ENCODE data around the gene ANP32D. TPM values are rescaled to one million over a fixed set of nuclear protein-coding genes. Genes with fewer than 3 reads are reported as not detected.
"Not testable (repeated sequence)": the region's sequence is repeated elsewhere in the genome, so short reads cannot be mapped to it uniquely, and the experiment has no call there.

Gene ANP32D
- total and polyA plus RNA-seq, 8 donors, result 0.92 TPM; not detected in 7

DNA sequence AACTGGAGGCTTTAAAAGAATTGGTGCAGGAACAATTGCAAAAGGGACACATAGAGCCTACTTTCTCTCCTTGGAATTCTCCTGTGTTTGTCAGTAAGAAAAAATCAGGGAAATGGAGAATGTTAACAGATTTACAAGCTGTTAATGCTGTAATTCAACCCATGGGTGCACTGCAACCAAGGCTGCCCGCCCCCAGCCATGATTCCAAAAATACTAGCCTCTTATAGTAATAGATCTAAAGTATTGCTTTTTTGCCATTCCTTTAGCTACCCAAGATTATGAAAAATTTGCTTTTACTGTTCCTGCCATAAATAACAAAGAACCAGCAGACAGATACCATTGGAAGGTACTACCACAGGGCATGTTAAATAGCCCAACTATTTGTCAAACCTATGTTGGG, 37.8 kb downstream of the ANP32D start:
- no peak overlapping the region for H3K27ac ChIP-seq
- no peak overlapping the region for H3K4me3 ChIP-seq
- peaks cover 0 to 23% (median 0%) of the 10 kb centered on the region in 4 donors for H3K9me3 ChIP-seq
- TF ChIP-seq POLR2AphosphoS5 (IDR thresholded peaks at IDR 0.05) (no peak), EP300 (IDR thresholded peaks at IDR 0.05) (no peak), POLR2A (IDR thresholded peaks at IDR 0.05) (no peak)
- TF ChIP-seq, protein P1, sequence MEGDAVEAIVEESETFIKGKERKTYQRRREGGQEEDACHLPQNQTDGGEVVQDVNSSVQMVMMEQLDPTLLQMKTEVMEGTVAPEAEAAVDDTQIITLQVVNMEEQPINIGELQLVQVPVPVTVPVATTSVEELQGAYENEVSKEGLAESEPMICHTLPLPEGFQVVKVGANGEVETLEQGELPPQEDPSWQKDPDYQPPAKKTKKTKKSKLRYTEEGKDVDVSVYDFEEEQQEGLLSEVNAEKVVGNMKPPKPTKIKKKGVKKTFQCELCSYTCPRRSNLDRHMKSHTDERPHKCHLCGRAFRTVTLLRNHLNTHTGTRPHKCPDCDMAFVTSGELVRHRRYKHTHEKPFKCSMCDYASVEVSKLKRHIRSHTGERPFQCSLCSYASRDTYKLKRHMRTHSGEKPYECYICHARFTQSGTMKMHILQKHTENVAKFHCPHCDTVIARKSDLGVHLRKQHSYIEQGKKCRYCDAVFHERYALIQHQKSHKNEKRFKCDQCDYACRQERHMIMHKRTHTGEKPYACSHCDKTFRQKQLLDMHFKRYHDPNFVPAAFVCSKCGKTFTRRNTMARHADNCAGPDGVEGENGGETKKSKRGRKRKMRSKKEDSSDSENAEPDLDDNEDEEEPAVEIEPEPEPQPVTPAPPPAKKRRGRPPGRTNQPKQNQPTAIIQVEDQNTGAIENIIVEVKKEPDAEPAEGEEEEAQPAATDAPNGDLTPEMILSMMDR (IDR thresholded peaks at IDR 0.05), result no peak
- no peaks in the 10 kb centered on the region for H3K36me3 ChIP-seq
- intact Hi-C loops (cut with DNase I; ENCODE audit: low total_unique reads), result no loop called here
- WGBS, 5 donors, result 17 to 33% (median 27%) methylated on average over 1 of the region's 1 CpG
- H3K4me1 ChIP-seq, result no peaks in the 10 kb centered on the region
- H3K27me3 ChIP-seq, result no peaks in the 10 kb centered on the region
- no peak for DNase-seq

GRCh38 chr12:48512855-48513254, 40.5 kb downstream of the ANP32D start:
- peaks cover 0 to 23% (median 0%) of the 10 kb centered on the region in 4 donors for H3K9me3 ChIP-seq
- no peaks in the 10 kb centered on the region for H3K4me1 ChIP-seq
- no peaks in the 10 kb centered on the region for H3K27me3 ChIP-seq
- TF ChIP-seq POLR2AphosphoS5 (IDR thresholded peaks at IDR 0.05) (no peak), POLR2A (IDR thresholded peaks at IDR 0.05) (no peak), EP300 (IDR thresholded peaks at IDR 0.05) (no peak)
- TF ChIP-seq, protein P1 (IDR thresholded peaks at IDR 0.05), result no peak
- no peak overlapping the region for H3K27ac ChIP-seq
- no peak for DNase-seq
- no peak overlapping the region for H3K4me3 ChIP-seq
- intact Hi-C loops (cut with DNase I; ENCODE audit: low total_unique reads), result no loop called here
- 31 to 82% (median 57%) methylated on average over 2 of the region's 2 CpGs for WGBS, 5 donors
- no peaks in the 10 kb centered on the region for H3K36me3 ChIP-seq

DNA sequence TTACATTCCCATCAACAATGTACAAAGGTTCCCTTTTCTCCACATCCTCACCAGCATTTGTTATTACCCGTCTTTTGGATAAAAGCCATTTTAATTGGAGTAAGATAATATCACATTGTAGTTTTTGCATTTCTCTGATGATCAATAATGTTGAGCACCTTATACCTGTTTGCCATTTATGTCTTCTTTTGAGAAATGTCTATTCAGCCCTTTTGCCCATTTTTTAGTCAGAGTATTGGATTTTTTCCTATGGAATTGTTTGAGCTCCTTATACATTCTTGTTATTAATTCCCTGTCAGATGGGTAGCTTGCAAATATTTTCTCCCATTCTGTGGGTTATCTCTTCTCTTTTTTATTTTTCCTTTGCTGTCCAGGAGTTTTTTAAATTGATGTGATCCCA, 42.4 kb downstream of the ANP32D start:
- TF ChIP-seq POLR2AphosphoS5 (IDR thresholded peaks at IDR 0.05) (no peak), POLR2A (IDR thresholded peaks at IDR 0.05) (no peak), EP300 (IDR thresholded peaks at IDR 0.05) (no peak)
- TF ChIP-seq, protein P1 (IDR thresholded peaks at IDR 0.05), result no peak
- no peak for DNase-seq
- peaks cover 0 to 23% (median 0%) of the 10 kb centered on the region in 4 donors for H3K9me3 ChIP-seq
- 76 to 98% (median 90%) methylated on average over 1 of the region's 1 CpG for WGBS, 5 donors
- H3K27me3 ChIP-seq, result no peaks in the 10 kb centered on the region
- intact Hi-C loops (cut with DNase I; ENCODE audit: low total_unique reads), result no loop called here
- no peaks in the 10 kb centered on the region for H3K4me1 ChIP-seq
- H3K27ac ChIP-seq, result no peak overlapping the region
- H3K4me3 ChIP-seq, result no peak overlapping the region
- no peaks in the 10 kb centered on the region for H3K36me3 ChIP-seq

GRCh38 chr12:48520381-48520780, 48.0 kb downstream of the ANP32D start:
- H3K4me3 ChIP-seq; H3K36me3 ChIP-seq; DNase-seq; intact Hi-C loops (cut with DNase I; ENCODE audit: low total_unique reads); H3K4me1 ChIP-seq; H3K27ac ChIP-seq; H3K27me3 ChIP-seq; H3K9me3 ChIP-seq: not testable (repeated sequence)
- WGBS, 5 donors, result 60 to 97% (median 91%) methylated on average over 1 to 24 of the region's 24 CpGs

Other genes starting within 250 kb of the ANP32D start
- 10 to 100 TPM in 3 of 5 donors, 1 to 10 TPM in 1, under 1 TPM in 1; 0.58 to 39.3 (median 12.6) TPM for gene ZNF641, start 121.6 kb upstream of the ANP32D start, total RNA-seq
- 1 to 10 TPM; 3.6 to 5.7 (median 4.9) TPM for gene ZNF641, start 121.6 kb upstream of the ANP32D start, polyA plus RNA-seq
- 1 to 10 TPM in 1 of 5 donors, not detected in 4; 1.7 TPM for gene C12orf54, start 9.9 kb downstream of the ANP32D start, total RNA-seq
- gene C12orf54, start 9.9 kb downstream of the ANP32D start, polyA plus RNA-seq, result 10 to 100 TPM in 1 of 3 donors, not detected in 2; 10.4 TPM
- gene OR8S1, start 53.1 kb downstream of the ANP32D start, total RNA-seq, result not detected
- gene OR8S1, start 53.1 kb downstream of the ANP32D start, polyA plus RNA-seq, result not detected
- not detected for gene LALBA, start 97.5 kb downstream of the ANP32D start, total RNA-seq
- not detected for gene LALBA, start 97.5 kb downstream of the ANP32D start, polyA plus RNA-seq
- 10 to 100 TPM; 23.2 to 66.0 (median 54.5) TPM for gene KANSL2, start 209.7 kb downstream of the ANP32D start, total RNA-seq
- 10 to 100 TPM; 16.2 to 25.4 (median 23.6) TPM for gene KANSL2, start 209.7 kb downstream of the ANP32D start, polyA plus RNA-seq
- 10 to 100 TPM in 4 of 5 donors, 1 to 10 TPM in 1; 3.2 to 54.0 (median 44.6) TPM for gene CCNT1, start 244.1 kb downstream of the ANP32D start, total RNA-seq
- 1 to 10 TPM; 2.7 to 4.4 (median 3.7) TPM for gene CCNT1, start 244.1 kb downstream of the ANP32D start, polyA plus RNA-seq